GM04503 (cell line): Measurements from ENCODE around the gene ZNF654.
A peak's percentile ranks its signal among the peaks of the same experiment; 100 is the strongest.
"Not testable (repeated sequence)": the region's sequence is repeated elsewhere in the genome, so short reads cannot be mapped to it uniquely, and the experiment has no call there.

Source experiments
- DNase-seq: peaks from one replicate; pipeline ENCODE4 v3.0.0-alpha.2; 2012; ENCODE audit warnings: low read depth

Gene ZNF654

DNA sequence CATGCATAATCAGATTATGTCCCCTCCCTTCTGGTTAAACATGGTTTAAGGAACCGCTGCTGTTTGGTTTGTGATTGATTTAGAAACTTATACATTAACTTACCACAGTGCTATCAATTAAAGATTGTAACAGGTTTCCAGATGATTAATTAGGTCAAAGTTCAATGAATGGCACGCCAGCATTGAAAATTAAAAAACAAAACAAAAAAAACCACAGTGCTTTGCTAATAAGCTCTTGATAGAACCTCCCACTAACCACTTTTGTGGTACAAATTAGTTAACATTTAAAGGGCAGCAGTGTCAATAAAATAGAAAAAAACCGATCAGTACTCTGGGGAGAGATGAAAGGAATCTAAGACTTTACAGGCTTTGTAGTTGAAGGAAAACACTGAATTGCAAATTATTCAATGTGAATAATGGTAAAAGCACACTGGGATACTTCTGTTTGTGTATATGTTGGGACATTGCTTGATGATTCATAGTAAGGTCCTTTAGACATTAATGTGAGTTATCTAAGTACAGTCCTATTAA, 83.1 kb downstream of the ZNF654 start:
- no peak for DNase-seq

DNA sequence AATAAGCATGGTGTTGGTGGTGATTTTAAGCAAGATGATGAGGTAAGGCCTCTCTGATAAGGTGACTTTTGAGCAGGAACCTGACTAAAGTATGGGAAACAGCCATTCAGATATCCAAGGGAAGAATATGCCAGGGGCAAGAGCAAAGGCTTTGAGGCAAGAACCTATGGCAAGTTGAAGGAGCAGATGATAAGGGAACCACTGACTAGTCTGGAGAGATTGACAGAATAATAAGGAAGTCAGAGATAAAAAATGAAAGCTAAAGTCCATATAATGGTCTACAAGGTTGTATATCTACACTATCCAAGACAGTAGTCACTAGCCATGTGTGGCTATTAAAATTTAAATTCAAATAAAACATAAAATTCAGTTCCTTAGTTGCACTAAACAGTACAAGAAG, 88.2 kb downstream of the ZNF654 start:
- no peak for DNase-seq

DNA sequence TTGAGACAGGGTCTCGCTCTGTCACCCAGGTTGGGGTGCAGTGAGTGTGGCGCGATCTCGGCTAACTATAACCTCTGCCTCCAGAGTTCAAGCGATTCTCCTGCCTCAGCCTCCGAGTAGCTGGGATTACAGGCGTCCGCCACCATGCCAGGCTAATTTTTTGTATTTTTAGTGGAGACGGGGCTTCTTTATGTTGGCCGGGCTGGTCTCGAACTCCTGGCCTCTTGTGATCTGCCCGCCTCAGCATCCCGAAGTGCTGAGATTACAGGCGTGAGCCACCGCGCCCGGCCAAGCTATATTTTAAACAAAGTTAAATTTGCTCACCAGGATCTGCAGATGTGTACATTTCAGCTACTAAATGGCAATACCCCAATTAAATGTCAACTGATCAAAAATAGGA, 89.6 kb downstream of the ZNF654 start:
- no peak for DNase-seq

DNA sequence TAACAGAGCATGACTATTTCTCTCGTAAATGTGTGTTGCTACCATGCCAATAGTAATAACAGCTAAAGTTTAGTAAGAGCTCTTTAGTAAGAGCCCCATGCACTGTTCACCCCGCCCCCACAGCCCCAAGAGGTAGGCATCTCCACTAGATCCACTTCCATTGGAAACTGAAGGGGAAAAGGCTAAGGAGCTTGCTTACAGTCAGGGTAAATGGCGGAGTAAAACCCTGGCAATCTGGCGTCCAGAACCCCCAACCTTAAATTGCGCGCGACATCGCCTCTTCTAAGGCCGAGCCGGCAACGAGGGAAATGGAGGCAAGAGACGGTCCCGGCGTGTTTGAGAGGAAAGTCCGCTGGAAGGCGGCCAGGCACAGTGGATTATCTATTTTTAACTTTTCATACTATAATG, 90.0 kb downstream of the ZNF654 start:
- no peak for DNase-seq

DNA sequence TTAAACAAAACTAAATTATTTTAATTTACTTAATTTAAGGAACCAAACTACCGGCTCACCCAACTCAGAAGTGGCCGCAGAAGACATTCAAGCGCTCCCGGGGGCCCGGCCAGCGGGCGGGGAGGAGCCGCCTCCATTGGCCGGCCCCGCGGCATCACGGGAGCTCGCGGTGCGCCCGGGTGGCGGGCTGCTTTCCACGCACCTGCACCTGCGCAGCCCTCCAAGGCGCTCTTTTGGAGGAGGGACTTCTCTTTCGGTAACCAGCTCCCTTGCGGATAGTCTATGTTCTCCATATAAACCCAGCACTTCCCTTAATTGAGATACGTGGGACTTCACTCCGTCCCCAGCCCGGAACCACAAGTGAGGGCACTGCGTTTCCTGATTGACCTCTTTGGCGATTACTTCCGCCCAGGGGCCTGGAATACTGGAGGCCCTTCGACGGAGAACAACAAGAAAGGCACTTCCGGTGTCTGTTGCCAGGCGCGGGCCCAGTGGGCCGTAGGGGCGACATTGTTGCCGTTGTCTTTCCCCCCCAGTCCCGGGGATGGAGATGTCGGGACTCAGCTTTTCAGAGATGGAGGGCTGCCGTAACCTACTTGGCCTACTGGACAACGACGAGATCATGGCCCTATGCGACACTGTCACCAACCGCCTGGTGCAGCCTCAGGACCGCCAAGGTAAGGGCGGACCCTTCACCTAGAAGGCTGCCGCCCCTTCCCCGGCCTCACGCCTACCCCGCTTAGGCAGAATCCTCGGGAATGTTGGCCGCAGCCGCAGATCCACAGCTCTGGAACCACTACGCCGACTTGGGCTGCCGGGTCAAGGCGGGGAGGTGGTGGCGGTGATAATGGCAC, 90.7 kb downstream of the ZNF654 start, which contains the start of gene C3orf38:
Gene C3orf38 (plus strand): TSS at position 451 of the 854 bp plus-strand sequence. CDS start 94 bp downstream, at position 545.
- peak; percentile 79 for DNase-seq

DNA sequence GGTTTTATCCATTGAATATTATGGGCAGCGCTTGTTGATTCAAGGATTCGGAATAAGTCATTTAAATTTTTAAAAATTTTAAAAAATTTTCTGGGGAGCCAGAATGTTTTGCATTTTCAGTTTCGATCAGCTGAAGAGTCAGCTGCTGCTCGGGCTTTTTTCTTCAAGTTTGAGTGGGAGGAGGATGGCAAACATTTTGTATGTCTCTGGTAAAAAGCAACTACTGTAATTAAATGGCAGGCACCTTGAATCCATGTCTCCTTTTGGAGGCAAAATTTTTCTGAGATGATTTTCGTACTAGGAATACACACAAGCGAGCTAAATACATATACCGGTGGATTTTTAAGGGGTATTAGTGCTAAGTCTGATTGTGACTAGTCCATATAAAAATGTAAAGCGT, 91.3 kb downstream of the ZNF654 start:
- DNase-seq = no peak

DNA sequence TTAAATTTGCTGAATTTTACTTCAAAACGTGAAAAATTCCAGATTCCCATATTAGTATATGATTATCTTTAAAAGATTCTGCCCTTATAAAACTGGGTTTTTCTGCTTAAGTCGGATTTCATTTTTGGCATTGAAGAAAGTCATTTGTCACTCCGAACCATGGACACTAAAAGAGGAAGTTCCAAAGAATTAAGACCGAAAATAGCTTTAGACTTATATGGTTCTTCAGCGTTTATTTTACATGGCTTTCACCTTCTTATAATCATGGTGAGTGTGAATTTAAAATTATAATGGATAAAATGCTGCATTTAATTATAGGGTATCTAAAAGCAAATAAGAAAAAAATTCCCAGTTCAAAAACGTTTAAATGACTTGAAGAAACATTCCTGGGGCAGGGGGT, 91.8 kb downstream of the ZNF654 start:
- DNase-seq = no peak

DNA sequence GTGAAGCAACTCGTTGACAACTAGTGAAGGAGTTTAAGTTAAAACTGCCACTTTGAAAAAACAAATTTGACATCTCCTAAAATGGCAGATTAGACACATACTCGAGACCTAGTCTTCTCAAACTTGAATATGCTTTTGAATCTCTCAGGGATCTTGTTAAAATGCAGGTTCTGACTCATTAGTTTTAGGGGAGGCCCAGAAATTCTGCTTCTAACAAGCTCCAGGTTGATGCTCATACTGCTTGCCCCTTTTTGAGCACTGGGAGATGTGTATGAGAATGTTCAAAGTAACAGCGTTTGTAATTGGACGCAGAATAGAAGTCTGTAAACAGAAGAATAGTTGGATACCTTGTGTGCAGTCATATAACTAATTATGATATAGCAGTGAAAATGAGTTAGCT, 92.3 kb downstream of the ZNF654 start:
- DNase-seq = no peak

DNA sequence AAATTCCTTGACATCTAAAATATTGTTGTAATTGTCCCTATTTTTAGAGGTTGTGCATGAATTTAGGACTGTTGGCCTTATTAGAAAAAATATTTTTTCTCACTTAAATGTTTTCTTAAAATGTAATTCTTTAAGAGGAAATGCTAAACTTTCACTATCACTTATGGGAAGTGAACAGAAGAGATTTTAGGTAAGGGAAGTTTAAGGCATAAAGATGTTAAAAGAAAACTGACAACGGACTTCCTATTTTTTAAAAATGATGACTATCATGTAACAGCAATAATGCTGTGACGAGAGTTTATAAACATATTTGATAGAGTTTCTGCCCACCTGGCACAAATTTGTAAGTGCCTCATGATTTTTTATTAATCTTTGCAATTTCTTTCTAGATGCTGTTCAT, 93.8 kb downstream of the ZNF654 start:
- no peak for DNase-seq

DNA sequence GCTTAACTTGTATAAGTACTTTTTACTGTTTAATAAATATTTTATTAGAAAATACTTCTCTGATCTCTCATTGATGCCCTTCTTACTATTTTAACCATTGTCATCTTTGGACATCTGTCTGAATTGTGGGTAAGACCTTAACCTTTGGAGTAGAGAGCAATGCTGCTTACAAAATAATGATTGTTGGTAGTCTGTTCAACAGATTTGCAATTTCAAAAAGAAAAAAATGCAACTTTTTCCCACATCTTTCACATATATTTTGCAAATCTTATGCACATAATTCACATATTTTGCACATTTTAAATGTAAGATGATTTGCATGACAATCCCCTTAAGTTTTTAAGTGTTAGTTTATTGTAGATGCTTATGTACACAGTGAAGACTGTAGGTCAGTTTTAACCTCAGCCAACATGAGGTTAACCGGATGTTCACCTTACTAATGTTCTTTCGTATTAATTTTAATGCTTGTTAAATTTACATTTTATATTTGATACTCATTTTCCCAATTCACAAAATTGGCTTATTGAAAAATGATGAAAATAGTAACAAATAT, 107.4 kb downstream of the ZNF654 start:
- DNase-seq = no peak

DNA sequence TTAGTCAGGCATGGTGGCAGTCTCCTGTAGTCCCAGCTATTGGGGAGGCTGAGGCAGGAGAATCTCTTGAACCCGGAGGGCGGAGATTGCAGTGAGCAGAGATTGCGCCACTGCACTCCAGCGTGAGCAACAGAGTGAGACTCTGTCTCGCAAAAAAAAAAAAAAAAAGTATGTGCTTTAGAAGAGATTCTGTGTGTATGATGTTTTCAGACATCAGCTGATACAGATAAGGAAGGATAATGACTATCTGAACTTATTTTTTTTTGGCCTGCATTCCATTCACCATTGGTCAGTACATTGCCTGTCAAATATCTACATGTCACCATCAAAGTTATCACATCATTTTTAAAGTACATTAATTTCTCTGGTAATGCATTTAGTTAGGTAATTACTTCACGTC, 108.1 kb downstream of the ZNF654 start:
- DNase-seq = no peak

DNA sequence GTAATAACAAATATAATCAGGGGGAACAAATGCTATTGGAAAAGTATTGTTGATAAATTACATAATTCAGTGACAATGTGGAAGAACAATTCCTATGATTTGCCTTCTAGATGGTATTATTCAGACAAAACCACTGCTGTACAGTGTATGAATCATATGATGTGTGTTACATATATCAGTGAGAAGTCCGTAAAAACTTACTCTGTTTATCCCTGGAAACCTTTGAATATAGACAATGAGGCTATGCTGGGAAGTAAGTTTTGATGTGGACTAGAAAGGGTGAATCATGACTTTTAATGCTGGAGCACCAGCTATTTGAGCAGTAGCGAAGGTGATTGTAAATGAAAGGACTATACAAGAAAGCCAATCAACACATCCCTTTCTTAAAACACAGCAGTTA, 108.6 kb downstream of the ZNF654 start:
- DNase-seq = no peak

DNA sequence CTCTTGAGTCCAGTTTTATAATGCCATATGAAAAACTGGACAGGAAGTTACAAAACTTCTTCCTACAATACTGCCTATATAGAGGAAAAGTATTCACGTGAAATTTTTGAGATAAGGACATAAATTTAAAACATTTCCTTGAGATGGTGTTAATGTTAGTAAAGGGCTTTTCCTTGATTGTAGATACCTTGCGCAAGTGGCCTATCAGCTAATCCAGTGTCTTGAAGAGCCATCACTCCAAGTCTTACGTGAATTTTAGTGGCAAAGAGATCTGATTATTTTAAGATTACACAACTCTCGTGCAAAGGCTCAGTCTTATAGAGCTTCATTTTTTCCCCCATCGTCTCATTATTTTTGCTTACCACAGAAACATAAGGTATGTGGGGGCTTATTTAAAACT, 109.1 kb downstream of the ZNF654 start:
- no peak for DNase-seq

DNA sequence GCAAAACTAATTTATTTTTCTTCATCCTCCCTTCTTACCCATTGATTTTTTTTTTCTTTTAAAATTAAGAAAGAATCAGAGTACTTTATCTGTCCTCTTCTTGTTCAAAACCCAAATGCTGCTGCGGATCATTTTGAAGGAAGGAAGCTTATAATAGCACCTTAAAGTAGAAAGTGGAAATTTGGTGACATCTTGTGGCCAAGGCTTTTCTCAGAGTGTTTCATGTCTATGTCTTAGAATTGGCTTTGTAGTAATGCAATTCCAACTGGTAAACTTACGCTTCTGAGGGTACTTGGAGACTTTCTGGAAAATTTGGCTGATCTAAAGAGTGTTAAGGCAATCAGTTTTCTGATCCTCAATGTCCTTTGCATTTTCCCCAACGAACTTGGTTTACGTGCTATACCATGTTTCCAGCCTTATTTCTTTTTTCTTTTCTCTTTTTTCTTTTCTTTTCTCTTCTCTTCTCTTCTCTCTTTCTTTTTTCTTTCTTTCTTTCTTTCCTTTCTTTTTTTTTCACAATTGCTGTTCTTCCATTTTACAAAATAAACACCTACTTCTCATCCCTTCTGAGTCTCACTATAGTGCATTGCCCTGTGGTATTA, 121.4 kb downstream of the ZNF654 start:
- DNase-seq = no peak

DNA sequence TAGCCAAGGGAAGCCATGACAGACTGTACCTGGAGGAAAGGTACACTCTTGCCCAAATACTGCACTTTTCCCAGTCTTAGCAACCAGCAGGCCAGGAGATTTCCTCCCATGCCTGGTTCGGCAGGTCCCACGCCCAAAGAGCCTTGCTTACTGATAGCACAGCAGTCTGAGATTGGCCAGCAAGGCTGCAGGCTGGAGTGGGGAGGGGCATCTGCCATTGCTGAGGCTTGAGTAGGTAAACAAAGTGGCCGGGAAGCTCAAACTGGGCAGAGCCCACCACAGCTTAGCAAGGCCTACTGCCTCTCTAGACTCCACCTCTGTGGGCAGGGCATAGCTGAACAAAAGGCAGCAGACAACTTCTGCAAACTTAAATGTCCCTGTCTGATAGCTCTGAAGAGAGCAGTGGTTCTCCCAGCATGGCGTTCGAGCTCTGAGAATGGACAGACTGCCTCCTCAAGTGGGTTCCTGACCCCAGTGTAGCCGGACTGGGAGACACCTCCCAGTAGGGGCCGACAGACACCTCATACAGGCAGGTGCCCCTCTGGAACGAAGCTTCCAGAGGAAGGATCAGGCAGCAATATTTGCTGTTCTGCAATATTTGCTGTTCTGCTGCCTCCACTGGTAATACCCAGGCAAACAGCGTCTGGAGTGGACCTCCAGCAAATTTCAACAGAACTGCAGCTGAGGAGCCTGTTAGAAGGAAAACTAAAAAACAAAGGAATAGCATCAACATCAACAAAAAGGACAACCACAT, 123.3 kb downstream of the ZNF654 start:
- not testable (repeated sequence) for DNase-seq

DNA sequence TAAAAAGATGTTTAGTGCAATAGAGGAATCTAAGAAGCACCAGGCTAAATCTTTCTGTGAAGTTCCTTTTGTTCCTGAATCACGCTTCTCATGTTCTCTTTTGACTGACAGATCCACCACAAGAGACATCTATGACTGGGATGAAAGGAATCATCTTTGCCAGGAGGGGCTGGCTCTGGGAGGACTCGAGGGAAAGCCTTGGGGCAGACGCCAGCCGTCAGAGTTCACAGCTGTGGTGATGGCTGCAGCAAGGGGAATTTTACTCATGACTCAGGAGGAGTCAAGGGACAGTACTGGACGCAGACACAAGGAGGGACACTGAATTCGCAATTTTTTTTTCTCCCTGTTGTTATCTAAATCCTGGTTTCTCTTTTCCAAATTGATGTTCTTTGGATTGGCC, 129.4 kb downstream of the ZNF654 start:
- no peak for DNase-seq

DNA sequence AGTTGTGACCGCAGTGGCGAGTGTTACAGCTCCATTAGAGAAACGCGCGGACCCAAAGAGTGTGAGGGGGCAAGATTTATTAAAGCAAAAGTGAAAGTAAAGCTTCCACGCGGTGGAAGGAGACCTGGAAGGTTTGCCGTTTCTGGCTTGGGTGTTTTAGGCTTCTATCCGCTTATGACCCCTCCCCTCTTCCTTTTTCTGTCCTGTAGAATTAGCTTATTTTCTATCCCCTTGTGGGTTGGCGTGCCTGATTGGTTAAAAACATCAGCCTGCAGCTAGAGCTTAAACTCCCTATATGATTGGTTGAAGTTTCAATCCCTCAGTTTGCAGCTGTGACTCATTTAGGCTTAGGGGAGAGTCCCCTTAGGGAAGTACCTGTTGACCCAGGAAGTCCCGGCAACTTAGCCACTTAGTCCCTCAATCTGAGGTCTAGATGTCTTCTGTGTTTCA, 130.3 kb downstream of the ZNF654 start:
- no peak for DNase-seq

DNA sequence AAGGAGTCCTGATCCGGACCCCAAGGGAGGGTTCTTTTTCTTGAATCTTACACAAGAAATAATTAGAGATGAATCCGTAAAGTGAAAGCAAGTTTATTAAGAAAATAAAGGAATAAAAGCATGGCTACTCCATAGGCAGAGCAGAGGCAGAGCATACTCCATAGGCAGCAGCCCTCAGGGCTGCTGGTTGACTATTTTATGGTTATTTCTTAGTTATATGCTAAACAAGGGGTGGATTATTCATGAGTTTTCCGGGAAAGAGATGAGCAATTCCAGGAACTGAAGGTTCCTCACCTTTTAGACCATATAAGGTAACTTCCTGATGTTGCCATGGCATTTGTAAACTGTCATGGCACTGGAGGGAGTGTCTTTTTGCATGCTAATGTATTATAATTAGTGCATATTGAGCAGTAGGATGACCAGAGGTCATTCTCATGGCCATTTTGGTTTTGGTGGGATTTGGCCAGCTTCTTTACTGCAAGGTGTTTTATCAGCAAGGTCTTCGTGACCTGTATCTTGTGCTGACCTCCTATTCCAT, 132.9 kb downstream of the ZNF654 start:
- DNase-seq = no peak

DNA sequence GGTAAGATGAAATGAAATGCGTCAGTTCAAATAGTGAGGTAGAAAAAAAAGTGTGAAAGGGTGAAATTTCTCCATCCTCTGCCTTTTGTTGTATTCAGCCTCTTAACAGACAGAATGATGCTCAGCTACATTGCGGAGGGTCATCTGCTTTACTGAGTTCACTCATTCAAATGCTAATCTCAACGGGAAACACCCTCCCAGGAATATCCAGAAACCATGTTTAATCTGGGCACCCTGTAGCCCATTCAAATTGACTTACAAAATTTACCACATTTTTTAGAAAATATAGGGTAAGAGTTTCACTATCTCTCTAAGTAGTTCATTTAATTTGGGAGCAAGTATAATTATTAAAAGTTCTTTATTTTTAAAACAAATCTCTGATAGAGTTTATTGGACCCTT, 133.6 kb downstream of the ZNF654 start:
- DNase-seq = no peak
